ENCODE measurements around the gene LIMA1.

The LIMA1 gene

GRCh38 chr12:50271724-50272247 is 11.5 kb downstream of the LIMA1 start:
- Histone ChIP-seq H3K9me3 (replicated peaks in 1 of 11) (no peaks in the 10 kb centered on the region), H3K9ac (no peak overlapping the region), H3K27ac (no peak overlapping the region), H3K4me3 (no peak overlapping the region), H3K36me3 (no peaks in the 10 kb centered on the region), H3K4me2 (peak overlapping the region in 2 of 11 experiments; percentile 11 to 28; a peak in 2 of 22 replicates), H3K27me3 (no peaks in the 10 kb centered on the region), H3K4me1 (peaks cover 0 to 8% (median 0%) of the 10 kb centered on the region in 10 experiments; a peak in 1 of 20 replicates), H4K20me1 (no peaks in the 10 kb centered on the region)
- TF ChIP-seq Cebpa-rat (IDR thresholded peaks at IDR 0.05), result no peak

GRCh38 chr12:50268482-50268881 is 14.8 kb downstream of the LIMA1 start:
- no peaks in the 10 kb centered on the region for H4K20me1 ChIP-seq
- peaks cover 0 to 8% (median 0%) of the 10 kb centered on the region in 10 experiments; a peak in 1 of 20 replicates for H3K4me1 ChIP-seq
- no peak overlapping the region for H3K9ac ChIP-seq
- no peak overlapping the region for H3K27ac ChIP-seq
- H3K9me3 ChIP-seq (replicated peaks in 1 of 11), result peaks cover 0 to 5% (median 0%) of the 10 kb centered on the region in 11 experiments; a peak in 3 of 22 replicates
- no peaks in the 10 kb centered on the region for H3K36me3 ChIP-seq
- H3K4me2 ChIP-seq, result no peak overlapping the region
- no peaks in the 10 kb centered on the region for H3K27me3 ChIP-seq
- no peak overlapping the region for H3K4me3 ChIP-seq
- no peak for TF ChIP-seq Cebpa-rat (IDR thresholded peaks at IDR 0.05)

GRCh38 chr12:50265770-50266524 is 17.4 kb downstream of the LIMA1 start:
- no peaks in the 10 kb centered on the region for H4K20me1 ChIP-seq
- TF ChIP-seq Cebpa-rat (IDR thresholded peaks at IDR 0.05), result no peak
- H3K9ac ChIP-seq, result no peak overlapping the region
- H3K4me3 ChIP-seq, result no peak overlapping the region
- no peak overlapping the region for H3K4me2 ChIP-seq
- H3K9me3 ChIP-seq (replicated peaks in 1 of 11), result peaks cover 0 to 5% (median 0%) of the 10 kb centered on the region in 11 experiments; a peak in 3 of 22 replicates
- H3K27me3 ChIP-seq, result no peaks in the 10 kb centered on the region
- H3K27ac ChIP-seq, result no peak overlapping the region
- H3K4me1 ChIP-seq, result no peaks in the 10 kb centered on the region
- no peaks in the 10 kb centered on the region for H3K36me3 ChIP-seq

- Histone ChIP-seq H3K4me2 (no peak overlapping the region), H3K4me3 (no peak overlapping the region), H3K27ac (no peak overlapping the region), H3K4me1 (peaks cover 0 to 11% (median 6%) of the 10 kb centered on the region in 10 experiments; a peak in 10 of 20 replicates), H4K20me1 (no peaks in the 10 kb centered on the region), H3K27me3 (no peaks in the 10 kb centered on the region), H3K9ac (no peak overlapping the region), H3K9me3 (replicated peaks in 1 of 11) (peaks cover 0 to 5% (median 0%) of the 10 kb centered on the region in 11 experiments; a peak in 3 of 22 replicates), H3K36me3 (no peaks in the 10 kb centered on the region)
- no peak for TF ChIP-seq Cebpa-rat (IDR thresholded peaks at IDR 0.05)
Measured at GRCh38 chr12:50263832-50264231, 19.5 kb downstream of the LIMA1 start.

GRCh38 chr12:50261654-50262053 is 21.7 kb downstream of the LIMA1 start:
- no peaks in the 10 kb centered on the region for H3K27me3 ChIP-seq
- H3K9ac ChIP-seq, result no peak overlapping the region
- TF ChIP-seq Cebpa-rat (IDR thresholded peaks at IDR 0.05), result no peak
- H3K4me2 ChIP-seq, result no peak overlapping the region
- H3K9me3 ChIP-seq (replicated peaks in 1 of 11), result peaks cover 0 to 5% (median 0%) of the 10 kb centered on the region in 11 experiments; a peak in 3 of 22 replicates
- no peak overlapping the region for H3K4me3 ChIP-seq
- H3K36me3 ChIP-seq, result no peaks in the 10 kb centered on the region
- peaks cover 0 to 21% (median 10%) of the 10 kb centered on the region in 10 experiments; a peak in 13 of 20 replicates for H3K4me1 ChIP-seq
- no peaks in the 10 kb centered on the region for H4K20me1 ChIP-seq
- H3K27ac ChIP-seq, result no peak overlapping the region

DNA sequence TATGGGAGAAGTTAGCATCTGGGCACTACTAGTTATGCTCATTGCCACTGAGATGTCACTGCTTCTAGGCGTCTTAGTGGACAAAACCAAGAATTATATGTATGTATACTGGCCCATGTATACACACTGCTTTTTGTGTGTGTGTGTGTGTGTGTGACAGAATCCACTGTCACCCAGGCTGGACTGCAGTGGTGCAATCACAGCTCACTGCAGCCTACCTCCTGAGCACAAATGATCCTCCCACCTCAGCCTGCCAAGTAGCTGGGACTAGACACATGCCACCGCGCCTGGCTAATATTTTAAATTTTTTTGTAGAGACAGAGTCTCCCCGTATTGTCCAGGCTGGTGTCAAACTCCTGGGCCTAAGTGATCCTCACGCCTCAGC is 25.2 kb downstream of the LIMA1 start:
- H3K27me3 ChIP-seq, result no peaks in the 10 kb centered on the region
- no peak overlapping the region for H3K4me3 ChIP-seq
- peak overlapping the region in 1 of 11 experiments; percentile 34; a peak in 3 of 22 replicates for H3K4me2 ChIP-seq
- no peaks in the 10 kb centered on the region for H4K20me1 ChIP-seq
- H3K9ac ChIP-seq, result no peak overlapping the region
- H3K9me3 ChIP-seq (replicated peaks in 1 of 11), result no peaks in the 10 kb centered on the region
- peaks cover 0 to 36% (median 15%) of the 10 kb centered on the region in 10 experiments; a peak in 16 of 20 replicates for H3K4me1 ChIP-seq
- no peak for TF ChIP-seq Cebpa-rat (IDR thresholded peaks at IDR 0.05)
- H3K36me3 ChIP-seq, result no peaks in the 10 kb centered on the region
- H3K27ac ChIP-seq, result no peak overlapping the region

- H4K20me1 ChIP-seq, result no peaks in the 10 kb centered on the region
- no peaks in the 10 kb centered on the region for H3K9me3 ChIP-seq (replicated peaks in 1 of 11)
- no peaks in the 10 kb centered on the region for H3K36me3 ChIP-seq
- H3K4me2 ChIP-seq, result peak overlapping the region in 1 of 11 experiments; percentile 32; a peak in 1 of 22 replicates
- no peak overlapping the region for H3K9ac ChIP-seq
- no peak for TF ChIP-seq Cebpa-rat (IDR thresholded peaks at IDR 0.05)
- no peak overlapping the region for H3K4me3 ChIP-seq
- H3K27me3 ChIP-seq, result no peaks in the 10 kb centered on the region
- H3K4me1 ChIP-seq, result peaks cover 0 to 36% (median 15%) of the 10 kb centered on the region in 10 experiments; a peak in 16 of 20 replicates
- H3K27ac ChIP-seq, result no peak overlapping the region
Measured at GRCh38 chr12:50257236-50258166, 25.8 kb downstream of the LIMA1 start.

DNA sequence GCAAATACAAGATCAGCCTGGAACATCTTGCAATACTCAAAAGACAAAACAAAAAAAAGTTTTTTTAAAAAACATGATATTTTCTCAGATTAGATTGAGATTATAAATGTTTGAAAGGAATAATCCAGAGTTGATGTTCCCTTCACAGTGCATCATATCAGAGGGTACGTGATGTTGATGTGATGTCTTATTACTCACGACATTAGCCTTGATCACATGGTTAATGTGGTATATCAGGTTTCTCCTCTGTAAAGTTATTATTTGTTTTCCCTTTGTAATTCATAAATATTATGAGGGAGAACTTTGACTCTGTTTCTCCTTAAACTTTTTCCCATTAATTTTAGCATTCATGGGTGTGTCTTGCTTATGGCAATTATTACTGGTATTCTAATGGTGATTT is 26.6 kb downstream of the LIMA1 start:
- no peak for TF ChIP-seq Cebpa-rat (IDR thresholded peaks at IDR 0.05)
- Histone ChIP-seq H3K27ac (no peak overlapping the region), H3K27me3 (no peaks in the 10 kb centered on the region), H3K4me1 (peaks cover 0 to 36% (median 15%) of the 10 kb centered on the region in 10 experiments; a peak in 16 of 20 replicates), H3K9me3 (replicated peaks in 1 of 11) (no peaks in the 10 kb centered on the region), H3K4me3 (no peak overlapping the region), H3K4me2 (no peak overlapping the region), H3K36me3 (no peaks in the 10 kb centered on the region), H3K9ac (no peak overlapping the region), H4K20me1 (no peaks in the 10 kb centered on the region)

Measured in BLaER1 treated with 17β-estradiol and CSF1 and Interleukin-3, amounts not matched to agents 10 nM and 100 nM (cell line).